ENCODE data around the gene PHF21A.

Gene PHF21A

DNA sequence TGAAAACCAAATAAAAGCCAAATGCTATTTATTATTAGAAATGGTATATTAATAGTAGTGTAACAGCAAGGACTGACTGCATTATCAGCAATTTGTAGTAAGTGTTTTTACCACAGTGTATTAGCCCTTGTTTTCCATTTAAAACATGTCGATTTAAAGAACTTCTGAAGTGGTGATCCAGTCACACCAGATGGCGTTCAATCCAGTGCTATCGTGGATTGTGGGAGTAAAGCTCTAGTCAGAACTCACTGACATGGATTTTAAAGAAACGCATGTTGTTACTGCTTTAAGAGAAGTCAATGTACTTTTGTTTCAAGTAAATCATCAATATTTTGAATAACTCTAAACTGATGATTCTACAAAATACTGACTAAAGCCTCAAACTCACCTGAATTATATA is 147.7 kb downstream of the PHF21A start:
- DNase-seq = no peak

DNA sequence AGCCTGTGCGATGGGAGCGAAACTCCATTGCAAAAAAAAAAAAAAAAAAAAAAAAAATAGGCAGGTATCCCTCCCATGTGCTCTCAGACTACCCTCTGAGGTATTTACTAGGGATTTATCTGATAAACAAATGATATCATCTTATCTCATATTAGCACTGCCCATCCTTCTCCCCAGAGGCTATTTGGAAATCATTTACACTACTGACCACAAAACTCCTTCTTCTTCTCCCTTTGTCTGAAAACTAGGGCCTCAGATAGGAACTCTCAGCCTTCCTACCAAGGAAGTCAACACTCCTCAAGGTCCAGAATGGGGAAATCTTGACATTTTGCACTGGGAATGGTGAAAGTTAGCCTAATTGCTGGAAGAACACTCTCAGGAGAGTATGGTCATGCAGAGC is 152.4 kb downstream of the PHF21A start:
- DNase-seq = no peak

DNA sequence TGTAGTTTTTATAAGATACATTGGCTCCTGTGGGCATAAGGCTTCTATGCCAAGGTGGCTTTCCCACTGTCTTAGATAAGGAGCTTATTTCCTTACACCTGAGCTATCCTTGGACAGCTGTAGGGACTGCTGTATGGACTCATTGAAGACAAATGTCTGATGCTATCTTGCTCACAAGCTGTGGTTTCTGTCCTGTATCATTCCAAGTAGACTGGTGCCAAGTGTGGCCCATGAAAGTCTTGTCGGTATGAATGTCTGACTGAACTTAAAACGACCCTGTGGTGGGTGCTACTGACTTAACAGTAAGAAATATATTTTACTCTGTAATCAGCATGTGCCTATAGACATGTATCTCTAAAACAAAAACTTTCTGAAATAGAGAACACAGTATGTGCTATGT is 153.7 kb downstream of the PHF21A start:
- no peak for DNase-seq

DNA sequence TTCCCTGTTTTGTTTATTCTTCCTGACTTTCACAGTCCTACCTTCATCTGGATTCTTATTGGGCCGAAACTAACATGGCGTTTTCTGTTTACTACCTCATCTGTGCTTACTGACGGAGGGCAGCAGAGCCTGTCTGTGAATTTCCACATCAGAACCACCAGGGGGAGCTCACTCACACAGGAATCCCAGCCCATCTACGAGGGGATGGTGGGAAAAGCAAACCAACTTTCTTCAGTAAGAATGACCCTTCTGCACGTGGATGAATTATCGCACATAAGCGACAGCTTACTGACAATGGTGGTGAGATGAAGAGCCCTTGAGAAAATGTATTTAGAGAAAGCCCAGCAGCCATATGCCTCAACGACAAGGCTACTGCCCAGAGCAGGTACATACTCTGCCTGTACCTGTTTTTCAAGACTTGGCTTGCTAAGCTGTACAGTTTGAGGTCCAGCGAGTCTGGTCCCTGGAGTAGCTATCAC is 156.3 kb downstream of the PHF21A start:
- peak; percentile 29 for DNase-seq

DNA sequence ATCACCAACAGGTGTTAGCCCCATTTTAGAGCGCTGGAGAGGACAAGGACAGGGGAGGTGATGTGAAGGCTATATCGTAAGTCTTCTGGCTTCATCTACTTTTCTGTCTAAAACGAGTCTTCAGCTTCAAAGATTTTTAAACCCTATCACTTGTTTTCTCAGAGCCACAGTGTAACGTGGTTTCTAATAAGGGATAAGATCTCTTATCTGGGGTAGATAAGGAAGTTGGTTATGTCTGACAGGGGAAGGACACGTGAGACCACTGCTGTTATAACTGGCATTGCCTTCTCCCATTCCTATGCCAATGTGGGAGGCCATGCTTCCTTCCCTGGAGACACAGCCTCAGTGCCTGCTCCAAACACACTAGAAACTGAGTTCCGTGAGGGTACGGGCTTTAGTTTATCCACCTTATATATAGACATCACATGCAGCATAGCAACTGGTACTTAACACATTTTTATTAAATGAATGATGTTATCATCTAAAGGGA is 159.5 kb downstream of the PHF21A start:
- DNase-seq = no peak

DNA sequence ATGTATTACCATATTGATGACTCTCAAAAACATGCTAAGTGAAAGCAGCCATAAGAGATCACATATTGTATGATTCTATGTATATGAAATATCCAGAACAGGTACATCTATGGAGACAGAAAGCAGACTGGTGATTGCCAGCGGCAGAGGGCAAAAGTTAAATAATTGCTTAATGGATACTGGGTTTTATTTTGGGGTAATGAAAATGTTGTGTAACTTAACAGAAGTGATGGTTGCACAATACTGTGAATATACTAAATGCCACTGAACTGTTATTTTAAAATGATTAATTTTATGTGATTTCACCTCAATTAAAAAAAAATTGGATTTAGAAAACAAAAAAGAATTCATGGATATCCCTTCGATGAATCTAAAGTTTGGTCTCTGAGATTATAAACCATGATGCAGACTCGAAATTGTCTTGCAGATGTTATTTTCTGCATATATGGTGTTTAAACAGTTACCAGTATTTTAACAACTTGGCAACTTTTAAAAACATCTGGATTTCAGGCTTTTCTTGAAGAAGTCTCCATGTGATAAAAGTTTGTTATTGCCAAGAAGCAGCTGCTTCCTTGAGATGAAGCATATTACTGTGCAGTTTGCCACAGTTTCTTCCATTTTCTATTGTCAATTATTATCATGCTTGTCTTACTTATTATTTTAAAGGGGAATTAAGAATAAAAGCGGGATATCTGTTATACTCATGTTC is 160.7 kb downstream of the PHF21A start:
- no peak for DNase-seq

DNA sequence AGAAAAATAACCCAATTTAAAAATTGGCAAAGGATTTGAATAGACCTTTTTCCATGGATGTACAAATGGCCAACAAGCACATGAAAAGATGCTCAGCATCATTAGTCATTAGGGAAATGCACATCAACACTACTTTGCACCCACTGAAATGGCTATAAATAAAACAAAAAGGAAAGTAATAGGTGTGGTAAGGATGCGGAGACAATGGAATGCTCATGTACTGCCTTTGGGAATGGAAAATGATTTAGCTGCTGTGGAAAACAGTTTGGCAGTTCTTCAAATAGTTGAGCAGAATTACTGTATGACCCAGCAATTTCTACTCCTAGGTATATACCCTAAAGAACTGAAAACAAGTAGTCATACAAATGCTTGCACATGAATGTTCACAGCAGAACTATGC is 161.4 kb downstream of the PHF21A start:
- DNase-seq = no peak

DNA sequence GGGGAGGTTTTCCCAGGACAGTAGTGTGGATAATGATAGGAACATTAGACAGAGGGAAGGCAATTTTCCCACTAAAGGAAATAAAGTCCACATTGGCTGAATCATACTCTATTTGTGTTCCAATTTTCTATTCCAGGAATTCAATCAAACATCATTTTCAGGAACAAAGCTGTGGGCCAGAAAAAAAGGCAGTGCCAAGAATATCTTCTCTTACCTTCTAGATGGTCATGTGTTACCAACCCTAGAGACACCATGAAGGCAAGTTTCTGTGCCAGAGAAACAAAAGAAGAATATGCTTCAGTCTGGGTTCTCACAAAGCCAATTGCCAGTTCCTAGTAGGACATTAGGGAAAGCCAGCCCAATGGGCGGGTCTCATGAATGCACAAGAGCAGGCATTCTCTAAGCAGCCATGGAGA is 171.3 kb downstream of the PHF21A start:
- DNase-seq = no peak

DNA sequence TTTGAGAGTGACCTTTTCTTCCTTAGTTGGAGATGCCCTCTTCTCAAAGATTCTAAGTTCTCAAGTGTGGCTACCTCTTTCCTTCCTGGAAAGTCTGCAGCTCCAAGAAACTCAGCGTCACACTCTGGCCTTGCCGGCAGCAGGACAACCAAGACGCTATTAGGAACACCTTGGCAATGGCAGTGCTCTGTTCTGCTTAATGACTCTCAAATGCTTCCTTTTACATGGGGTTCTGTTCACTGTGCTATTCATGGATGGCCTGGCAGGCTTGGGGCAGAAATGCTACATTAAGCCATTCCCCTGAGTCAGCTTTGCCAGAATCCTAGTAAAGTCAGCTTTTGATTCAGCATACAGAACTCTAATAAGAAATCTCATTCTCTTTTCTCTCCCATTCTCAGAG is 172.9 kb downstream of the PHF21A start:
- DNase-seq = no peak

DNA sequence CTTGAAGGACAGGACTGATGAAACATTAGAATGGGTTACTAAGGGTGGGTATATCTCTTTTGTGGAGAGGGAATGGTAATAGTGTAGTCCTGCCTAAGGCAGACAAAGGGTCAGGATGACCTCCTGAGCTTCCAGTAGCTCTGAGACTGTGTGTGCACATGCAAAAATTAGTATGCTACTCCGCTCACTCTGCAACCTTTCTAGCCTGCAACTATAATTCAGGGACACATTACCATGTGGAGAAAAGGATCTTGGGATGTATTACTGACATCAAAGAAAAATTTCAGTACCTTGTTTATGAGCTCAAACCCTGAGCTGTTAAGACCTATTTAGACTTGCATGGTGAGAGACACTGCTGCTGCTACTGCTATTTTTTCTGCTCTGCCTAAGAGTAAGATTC is 173.4 kb downstream of the PHF21A start:
- DNase-seq = no peak

DNA sequence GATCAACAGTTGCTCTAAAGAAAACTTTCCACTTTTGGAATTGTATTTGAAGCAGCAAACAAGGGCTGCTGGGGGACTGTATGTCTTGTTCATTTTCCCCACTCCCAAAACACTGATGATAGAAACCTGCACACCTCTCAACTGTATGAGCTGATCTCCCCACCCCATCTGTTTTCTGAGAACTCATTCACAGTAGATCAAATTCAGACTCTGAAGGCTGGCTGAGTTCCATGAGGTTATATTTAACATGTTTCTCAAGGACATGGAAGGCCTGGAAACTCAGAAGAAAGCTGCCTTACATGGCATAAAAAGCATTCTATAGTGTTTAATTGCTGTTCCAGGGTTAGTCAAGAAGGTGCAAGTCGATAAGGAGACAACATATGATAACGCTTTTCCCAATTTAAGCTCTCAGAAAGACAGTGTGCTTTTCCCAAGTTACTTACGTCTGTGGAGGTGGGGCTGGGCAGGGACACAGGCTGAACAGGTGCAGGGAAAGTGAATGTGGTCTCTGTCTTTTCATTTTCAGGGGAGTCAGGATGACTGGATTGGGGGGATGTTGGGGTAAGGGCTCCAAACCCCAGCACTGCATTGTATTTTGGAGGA is 175.8 kb downstream of the PHF21A start:
- DNase-seq = no peak

DNA sequence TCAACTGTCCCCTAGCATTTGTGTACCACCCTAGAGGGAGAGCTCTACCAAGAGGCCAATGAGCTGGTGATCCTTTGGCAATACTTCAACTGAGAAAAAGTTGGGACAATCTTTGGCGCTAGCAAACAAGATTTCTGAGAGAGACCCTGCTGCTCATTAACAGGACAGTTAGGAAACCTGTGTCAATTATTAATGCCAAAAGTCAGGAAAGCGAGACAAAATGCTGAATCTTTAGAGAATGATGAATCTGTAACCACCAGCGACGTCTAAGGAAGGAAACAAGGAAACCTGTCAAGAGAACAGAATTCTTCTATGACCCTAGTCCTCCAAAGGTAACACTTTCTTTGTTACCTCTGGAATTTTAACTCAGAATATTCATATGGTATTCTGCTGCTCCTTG is 178.9 kb downstream of the PHF21A start:
- no peak for DNase-seq

DNA sequence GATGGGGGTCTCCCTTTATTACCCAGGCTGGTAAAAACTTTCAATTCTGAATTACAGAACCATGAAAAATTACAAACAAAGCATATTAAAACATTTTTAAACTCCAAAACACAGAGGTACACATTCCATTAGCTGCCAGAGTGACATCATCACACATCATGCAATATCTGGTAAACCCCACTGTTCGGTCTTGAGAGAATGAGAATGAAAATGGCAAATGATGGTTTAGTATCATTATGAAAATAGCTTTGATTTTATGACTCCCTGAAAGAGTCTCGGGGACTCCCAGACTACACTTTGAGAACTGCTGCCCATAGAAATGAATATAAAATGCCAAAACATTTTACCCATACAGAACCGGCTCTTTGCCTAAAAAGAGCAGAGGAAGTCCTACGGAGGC is 180.0 kb downstream of the PHF21A start:
- no peak for DNase-seq

DNA sequence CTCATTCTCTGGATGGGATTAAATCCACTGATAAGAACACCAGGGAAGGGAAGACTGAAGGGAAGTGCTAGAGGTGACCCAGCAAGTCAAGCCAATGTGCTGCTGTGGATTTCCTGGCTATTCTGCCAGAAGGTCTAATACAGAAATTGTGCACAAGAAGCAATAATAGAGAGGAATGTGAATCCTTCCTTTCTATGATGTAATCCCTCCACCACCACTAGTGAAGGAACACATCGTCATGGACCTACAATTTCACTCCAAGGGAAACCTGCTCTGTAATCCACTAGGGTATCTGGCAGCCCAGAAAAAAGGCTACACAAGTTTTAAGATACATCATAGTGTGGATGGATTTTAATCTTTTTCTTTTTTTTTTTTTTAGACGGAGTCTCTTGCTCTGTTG is 181.4 kb downstream of the PHF21A start:
- no peak for DNase-seq

DNA sequence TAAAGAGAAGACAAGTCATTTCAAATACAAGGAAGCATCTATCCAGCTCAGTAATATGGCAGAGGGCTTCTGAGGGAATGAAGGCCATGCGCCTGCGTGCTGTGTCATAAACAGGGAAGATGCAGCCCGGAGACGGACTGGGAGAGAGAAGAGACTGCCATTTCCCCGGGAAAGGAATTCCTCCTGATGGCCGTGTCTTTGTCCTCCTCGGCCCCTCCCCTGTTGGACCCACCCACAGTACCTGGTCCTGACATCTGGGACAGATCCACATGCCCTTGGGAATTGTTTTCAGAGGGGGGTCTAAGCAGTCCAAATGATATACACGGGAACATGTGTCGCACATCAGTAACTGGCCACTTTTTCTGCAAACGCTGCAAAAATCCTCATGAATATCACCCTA is 183.3 kb downstream of the PHF21A start:
- DNase-seq = no peak

DNA sequence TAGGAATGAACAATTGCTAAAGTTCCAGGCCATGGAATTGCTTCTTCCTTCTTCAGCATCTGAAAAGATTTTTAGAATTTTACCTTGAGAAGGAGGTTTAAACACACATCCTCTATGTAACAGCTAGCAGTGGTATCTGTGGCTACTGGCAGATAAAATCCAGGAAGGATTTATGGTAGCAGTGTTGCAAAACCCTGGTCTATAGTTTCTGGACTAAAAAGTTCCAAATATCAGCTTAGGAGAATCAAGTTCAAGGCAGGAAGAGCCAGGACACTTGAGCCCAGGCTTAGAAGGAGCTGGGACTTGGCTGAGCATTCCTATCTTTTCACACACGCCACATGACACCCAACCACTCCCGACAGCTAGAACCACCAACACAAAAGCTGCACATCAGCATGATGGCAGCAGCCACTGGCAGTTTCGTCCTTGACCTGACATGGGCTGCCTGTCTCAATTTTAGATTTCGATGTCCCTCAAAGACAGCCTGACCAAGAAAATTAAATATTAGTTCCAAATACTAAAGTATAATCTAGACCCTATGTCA is 184.7 kb downstream of the PHF21A start:
- DNase-seq = no peak

DNA sequence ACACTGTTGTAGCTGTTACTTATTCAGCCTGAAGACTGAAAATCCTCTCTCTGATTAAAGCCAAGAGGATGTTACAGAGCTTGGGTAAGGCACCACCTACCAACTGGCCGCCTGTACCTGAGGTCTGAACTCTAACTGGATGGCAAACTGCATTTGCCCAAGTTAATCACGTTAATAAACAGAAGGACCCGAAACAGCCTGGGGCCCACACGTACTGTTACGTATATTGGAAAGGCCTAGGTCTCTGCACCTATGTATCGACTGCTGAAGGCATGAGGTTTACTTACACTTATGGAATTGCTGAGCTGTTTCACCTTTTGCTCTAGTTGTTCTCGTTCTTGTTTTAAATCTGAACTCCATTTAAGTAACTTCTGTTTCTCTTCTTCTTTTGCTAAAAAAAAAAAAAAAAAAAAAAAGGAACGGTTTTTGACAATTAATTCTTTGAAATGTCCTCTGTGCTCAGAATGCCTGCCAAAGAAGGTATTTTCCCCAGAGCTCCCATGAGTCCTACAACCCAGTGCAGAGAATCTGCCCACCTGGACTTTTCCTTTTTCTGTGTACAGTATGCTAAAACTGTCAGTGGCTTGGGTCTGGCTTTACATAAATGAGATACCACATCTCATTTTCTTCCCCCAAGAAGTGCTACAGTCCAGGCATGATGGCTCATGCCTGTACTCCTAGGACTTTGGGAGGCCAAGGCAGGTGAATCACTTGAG is 185.7 kb downstream of the PHF21A start:
- DNase-seq = no peak

DNA sequence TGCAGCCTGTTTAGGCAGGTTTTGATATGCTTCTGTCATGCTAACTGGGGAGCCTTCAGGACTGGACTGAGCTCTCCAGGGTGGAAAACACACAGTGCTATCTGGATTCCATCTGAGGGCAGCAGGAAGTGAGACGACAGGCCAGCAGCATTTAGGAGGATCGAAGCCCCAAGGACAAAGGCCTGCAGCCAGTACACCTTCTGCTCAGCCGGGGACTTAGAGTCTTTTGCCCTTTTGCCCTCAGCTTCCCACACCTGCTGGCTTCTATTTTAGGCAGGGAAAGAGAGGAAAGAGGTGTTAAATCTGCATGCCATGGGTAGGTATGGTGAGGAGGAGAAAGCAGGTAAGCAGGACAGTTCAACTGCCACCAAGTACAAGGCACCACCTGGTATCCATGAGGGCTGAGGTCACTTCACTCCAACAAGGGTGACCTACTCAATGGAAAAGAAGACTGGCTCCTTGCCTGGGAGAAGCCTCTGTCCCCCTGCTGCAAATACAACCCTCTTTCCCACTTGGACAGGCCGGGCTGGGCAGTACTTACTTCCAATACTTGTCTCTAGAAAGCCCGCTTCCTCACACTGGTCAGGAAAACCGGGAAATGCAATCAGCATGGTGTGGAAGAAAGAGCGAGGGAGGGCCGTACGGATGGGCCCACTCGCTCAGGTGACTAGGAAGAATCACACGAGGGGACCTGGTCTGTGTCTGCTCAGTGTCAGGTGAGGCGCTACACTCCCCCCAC is 186.5 kb downstream of the PHF21A start:
- DNase-seq = no peak

DNA sequence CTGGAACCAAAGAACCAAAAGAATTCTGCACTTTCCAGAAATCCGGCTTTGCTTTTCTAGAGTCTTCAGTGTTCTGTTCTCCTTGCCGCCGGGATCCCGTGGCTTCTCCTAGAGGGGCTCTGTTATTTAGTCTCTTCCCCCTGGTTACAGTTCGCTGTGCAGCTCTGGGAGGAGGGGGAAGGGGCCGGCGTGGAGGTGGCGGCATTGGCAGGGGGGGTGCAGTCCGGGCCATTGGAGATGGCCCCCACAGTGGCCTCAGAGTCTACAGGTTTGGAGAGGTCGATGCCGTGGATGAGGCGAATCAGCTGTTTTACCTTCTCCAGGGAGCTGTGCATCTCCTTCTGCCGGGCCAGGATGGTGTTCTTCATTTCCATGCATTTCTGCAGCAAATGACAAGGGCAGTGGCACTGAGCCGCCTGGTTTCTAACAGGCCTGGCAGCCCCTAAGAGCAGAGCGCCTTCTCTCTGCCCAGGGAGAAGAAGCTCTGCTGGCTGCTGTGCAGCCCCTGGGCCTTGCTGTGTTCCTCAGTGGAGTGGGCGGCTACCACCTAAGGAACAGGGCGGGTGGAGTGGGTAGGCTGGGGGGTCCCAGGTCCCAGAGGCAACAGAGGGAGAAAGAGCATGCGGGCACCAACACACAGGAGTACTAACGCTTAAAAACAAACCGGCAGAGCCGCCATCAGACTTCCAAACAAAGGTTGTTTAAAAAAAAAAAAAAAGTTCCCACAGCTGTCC is 187.2 kb downstream of the PHF21A start:
- DNase-seq = no peak

DNA sequence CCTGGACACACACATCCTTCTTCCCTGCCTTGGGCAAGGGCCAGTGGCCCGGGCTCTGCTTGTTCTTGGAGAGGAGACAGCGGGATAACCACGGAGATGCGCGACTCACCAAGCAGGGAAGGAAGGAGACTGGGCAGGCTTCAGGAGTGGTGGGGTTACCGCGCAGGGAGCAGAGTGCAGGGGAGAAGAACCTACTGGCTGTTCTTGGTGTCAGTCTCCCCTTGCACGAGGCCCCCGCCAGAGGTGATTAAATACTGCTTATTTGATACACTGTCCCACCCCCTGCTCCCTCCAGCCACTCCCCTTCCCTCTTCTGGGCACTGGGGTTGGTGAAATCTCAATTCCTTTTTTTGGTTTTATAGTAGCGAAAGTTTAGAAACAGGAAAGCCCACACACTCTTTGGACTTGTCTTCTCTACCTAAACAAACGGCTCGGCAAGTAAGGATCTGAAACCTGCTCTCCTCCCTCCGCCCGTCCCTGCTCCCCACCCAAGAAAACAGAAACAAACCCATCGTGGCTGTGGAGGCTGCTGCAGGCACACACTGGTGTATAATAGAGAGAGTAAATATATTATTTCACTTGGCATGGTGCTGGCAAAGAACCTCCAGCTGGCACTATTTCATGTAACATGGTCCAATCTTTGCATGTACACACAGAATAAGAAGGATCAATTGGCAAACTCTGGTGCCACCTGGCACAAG is 188.0 kb downstream of the PHF21A start:
- no peak for DNase-seq

DNA sequence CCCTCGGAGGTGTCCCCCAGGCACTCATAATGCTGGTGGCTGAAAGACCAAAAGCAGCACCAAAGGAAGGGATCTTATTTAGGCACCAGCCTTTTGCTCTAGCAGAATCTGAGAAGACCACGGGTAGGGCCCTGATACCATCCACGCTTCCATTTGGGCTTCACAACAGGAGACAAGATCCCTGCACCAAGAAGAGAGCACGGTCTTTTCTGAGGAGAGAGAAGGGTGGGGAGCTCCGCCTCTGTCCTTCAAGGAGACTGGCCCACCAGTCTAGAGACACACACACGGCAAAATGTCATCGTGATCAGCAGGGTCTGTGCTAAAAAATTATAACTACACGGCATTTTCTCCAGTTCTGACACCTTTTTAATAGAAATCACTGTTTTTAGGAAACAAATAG is 189.0 kb downstream of the PHF21A start:
- DNase-seq = no peak

DNA sequence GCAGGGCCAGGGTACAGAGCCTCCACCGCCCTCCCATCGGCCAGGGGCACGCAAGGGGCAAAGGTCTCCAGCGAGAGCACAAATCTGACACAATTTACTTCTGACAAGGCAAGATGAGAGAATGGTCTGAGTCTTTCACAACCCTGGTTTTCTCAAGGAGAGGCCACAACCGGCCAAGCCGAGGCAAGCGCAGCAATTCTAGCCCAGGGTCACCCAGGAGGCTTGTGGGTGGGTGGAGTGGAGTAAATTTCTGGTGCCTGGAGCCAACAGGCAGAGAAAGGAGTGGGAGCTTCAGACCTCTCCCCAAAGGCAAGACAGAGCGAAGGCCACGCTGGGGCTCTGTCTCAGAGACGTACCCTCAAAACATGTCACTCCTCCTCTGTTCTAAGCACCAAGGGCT is 189.5 kb downstream of the PHF21A start:
- DNase-seq = no peak
